ENCODE measurements around the gene GRPEL2. TPM values are rescaled to one million over a fixed set of nuclear protein-coding genes. Genes with fewer than 3 reads are reported as not detected.

The GRPEL2 gene
- total RNA-seq, 4 donors from 2014 or later, result 23.1 to 43.3 (median 27.1) TPM

DNA sequence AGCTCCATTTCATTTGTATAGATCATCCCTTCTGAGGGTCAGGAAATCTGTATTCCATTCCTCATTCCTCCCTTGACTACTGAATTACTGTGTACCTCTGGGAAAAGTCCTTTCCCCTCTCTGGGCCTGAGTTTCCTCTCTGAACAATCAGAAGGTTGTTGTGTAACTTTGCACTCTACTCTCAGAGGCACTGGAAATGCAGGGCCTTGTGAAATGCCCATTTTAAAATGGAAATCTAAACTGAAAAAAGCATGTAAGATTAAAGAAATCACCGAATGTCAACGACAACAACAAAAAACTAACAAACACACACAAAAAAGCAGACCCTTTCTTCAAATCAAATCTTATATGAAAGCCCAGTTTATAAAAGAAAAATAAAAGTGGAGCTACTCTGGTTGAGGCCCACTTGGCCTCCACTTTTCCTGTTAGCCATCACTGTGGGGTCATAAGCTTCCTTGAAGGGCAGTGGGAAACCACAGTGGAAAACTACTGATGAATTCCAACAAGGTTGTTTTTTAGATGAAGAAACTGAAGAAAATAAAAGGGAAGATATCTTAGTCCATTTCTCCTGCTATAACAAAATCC is 21.6 kb upstream of the GRPEL2 start:
- H3K36me3 ChIP-seq, result peaks cover 0 to 12% (median 0%) of the 10 kb centered on the region in 3 donors
- H3K27ac ChIP-seq, result peak overlapping the region in 1 of 4 donors; percentile 47
- H3K4me1 ChIP-seq, result peaks cover 5 to 44% (median 24%) of the 10 kb centered on the region in 3 donors
- no peak for TF ChIP-seq POLR2A (IDR thresholded peaks at IDR 0.05)
- TF ChIP-seq, protein P1, sequence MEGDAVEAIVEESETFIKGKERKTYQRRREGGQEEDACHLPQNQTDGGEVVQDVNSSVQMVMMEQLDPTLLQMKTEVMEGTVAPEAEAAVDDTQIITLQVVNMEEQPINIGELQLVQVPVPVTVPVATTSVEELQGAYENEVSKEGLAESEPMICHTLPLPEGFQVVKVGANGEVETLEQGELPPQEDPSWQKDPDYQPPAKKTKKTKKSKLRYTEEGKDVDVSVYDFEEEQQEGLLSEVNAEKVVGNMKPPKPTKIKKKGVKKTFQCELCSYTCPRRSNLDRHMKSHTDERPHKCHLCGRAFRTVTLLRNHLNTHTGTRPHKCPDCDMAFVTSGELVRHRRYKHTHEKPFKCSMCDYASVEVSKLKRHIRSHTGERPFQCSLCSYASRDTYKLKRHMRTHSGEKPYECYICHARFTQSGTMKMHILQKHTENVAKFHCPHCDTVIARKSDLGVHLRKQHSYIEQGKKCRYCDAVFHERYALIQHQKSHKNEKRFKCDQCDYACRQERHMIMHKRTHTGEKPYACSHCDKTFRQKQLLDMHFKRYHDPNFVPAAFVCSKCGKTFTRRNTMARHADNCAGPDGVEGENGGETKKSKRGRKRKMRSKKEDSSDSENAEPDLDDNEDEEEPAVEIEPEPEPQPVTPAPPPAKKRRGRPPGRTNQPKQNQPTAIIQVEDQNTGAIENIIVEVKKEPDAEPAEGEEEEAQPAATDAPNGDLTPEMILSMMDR (IDR thresholded peaks at IDR 0.05), result no peak
- no peak overlapping the region for H3K4me3 ChIP-seq
- no peak for DNase-seq
- intact Hi-C loops (cut with DNase I), result no loop called here
- WGBS, 2 donors, result 83 to 96% methylated on average over 2 of the region's 2 CpGs
- H3K27me3 ChIP-seq, result no peaks in the 10 kb centered on the region
- no peaks in the 10 kb centered on the region for H3K9me3 ChIP-seq

DNA sequence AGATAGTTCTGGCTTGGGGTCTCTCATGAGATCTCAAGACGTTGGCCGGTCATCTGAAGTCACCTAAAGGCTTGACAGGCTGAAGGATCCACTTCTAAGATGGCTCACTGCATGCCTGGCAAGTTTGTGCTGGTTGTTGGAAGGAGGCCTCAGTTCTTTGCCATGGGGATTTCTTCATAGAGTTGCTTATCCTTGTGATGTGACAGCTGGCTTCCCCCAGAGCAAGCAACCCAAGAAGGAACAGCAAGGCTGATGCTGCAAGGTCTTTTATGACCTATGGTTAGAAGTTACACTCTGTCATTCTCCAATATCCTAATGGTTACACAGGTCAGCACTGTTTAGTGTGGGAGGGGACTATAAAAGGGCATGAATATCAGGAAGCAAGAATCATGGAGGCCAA is 20.7 kb upstream of the GRPEL2 start:
- DNase-seq, result no peak
- TF ChIP-seq, protein P1 (IDR thresholded peaks at IDR 0.05), result no peak
- TF ChIP-seq POLR2A (IDR thresholded peaks at IDR 0.05), result no peak
- H3K9me3 ChIP-seq, result no peaks in the 10 kb centered on the region
- H3K27me3 ChIP-seq, result no peaks in the 10 kb centered on the region
- intact Hi-C loops (cut with DNase I), result no loop called here
- peaks cover 0 to 9% (median 0%) of the 10 kb centered on the region in 3 donors for H3K36me3 ChIP-seq
- WGBS, 2 donors, result 55 to 58% methylated on average over 2 of the region's 2 CpGs
- H3K27ac ChIP-seq, result peak overlapping the region in 2 of 4 donors; percentile 47 to 48
- peaks cover 5 to 43% (median 24%) of the 10 kb centered on the region in 3 donors for H3K4me1 ChIP-seq
- no peak overlapping the region for H3K4me3 ChIP-seq

DNA sequence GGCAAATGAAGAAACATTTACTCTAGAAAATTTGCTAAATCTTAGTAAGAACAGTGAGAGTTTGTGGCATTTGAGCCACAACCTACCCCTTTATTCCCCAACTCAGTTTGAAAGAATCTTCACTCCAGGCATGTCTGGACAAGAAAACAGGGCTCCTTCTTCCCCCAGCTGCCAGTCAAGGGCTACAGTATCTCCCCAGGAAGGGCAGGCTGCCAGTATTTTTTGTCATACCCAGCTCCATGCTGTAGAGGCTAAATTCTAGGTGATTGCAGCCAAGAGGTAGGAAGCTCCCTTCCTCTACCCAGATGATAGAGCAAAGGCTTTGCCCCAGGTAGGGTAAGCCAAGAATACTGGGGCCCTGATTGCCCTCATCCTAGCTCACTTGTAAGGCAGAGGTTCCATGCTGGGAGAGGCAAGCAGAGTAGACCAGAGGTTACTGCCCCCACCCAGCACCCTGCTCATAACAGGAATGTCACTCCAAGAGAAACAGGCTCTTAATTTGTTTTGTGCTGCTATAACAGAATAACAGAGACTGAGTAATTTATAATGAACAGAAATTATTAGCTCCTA is 20.0 kb upstream of the GRPEL2 start:
- no peak for DNase-seq

DNA sequence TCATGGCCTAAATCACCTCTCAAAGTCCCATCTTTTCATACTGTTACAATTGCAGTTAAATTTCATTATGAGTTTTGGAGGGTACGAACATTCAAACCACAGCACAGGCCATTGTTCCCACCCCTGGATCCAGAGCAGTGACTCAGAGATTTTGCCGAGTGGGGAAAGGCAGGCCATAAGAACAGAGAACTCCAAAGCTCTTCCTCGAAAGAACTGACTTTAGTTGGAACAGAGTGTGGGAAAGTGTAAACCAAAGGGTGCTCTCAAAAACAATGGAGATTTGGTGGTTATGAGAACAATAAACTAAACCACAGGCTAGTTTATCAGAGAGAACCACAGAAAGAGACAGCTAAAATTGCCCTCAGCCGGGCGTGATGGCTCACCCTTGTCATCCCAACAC is 19.4 kb upstream of the GRPEL2 start:
- Histone ChIP-seq H3K27ac (peak overlapping the region in 2 of 4 donors; percentile 47 to 48), H3K4me1 (peaks cover 5 to 31% (median 15%) of the 10 kb centered on the region in 3 donors), H3K36me3 (peaks cover 0 to 13% (median 0%) of the 10 kb centered on the region in 3 donors), H3K27me3 (no peaks in the 10 kb centered on the region), H3K9me3 (no peaks in the 10 kb centered on the region), H3K4me3 (no peak overlapping the region)
- DNase-seq, result no peak
- no peak for TF ChIP-seq POLR2A (IDR thresholded peaks at IDR 0.05)
- TF ChIP-seq, protein P1 (IDR thresholded peaks at IDR 0.05), result no peak
- 77 to 90% methylated on average over 5 of the region's 5 CpGs for WGBS, 2 donors
- intact Hi-C loops (cut with DNase I), result no loop called here

More for the DNA sequence above, 20.0 kb upstream of the GRPEL2 start:
- Histone ChIP-seq H3K27ac (peak overlapping the region in 3 of 4 donors; percentile 15 to 48 (median 47)), H3K4me3 (no peak overlapping the region), H3K36me3 (peaks cover 0 to 9% (median 0%) of the 10 kb centered on the region in 3 donors), H3K27me3 (no peaks in the 10 kb centered on the region), H3K9me3 (no peaks in the 10 kb centered on the region), H3K4me1 (peaks cover 5 to 37% (median 22%) of the 10 kb centered on the region in 3 donors)
- intact Hi-C loops (cut with DNase I), result no loop called here
- TF ChIP-seq, protein P1 (IDR thresholded peaks at IDR 0.05), result no peak
- TF ChIP-seq POLR2A (IDR thresholded peaks at IDR 0.05), result no peak

DNA sequence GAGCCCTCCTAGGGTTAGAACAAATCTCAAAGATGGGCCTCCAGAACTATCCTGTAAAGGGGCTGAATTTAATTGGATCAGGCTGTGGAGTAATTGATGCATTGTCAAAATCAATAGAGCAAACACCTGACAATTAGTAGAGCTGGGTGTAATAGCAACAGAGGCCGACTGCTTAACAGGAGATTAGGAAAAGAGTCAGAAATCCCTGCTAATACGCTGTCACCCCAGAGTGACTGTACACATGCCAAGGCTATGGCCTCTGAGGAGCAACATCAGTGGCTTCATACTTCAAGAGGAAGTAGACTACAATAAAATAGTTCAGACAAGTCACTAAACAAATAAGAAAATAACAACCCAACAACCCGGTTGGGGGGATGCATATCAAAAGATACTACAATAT is 18.7 kb upstream of the GRPEL2 start:
- 43 to 79% methylated on average over 3 of the region's 3 CpGs for WGBS, 2 donors
- TF ChIP-seq, protein P1 (IDR thresholded peaks at IDR 0.05), result no peak
- TF ChIP-seq POLR2A (IDR thresholded peaks at IDR 0.05), result no peak
- Histone ChIP-seq H3K27me3 (no peaks in the 10 kb centered on the region), H3K36me3 (peaks cover 0 to 13% (median 0%) of the 10 kb centered on the region in 3 donors), H3K4me1 (peaks cover 5 to 25% (median 10%) of the 10 kb centered on the region in 3 donors), H3K4me3 (no peak overlapping the region), H3K9me3 (no peaks in the 10 kb centered on the region), H3K27ac (peak overlapping the region in 2 of 4 donors; percentile 48 to 56)
- intact Hi-C loops (cut with DNase I), result no loop called here
- DNase-seq, result no peak

All from esophagus squamous epithelium (tissue), 5 donors.